ENCODE results near the gene SPAG7. TPM values are rescaled to one million over a fixed set of nuclear protein-coding genes. Genes with fewer than 3 reads are reported as not detected.

SPAG7 gene
- total and polyA plus RNA-seq, 2 of the 8 experiments (the other 6 are each of a cell fraction or from before 2014, with no cell fraction given) = 74.2 to 81.9 TPM

DNA sequence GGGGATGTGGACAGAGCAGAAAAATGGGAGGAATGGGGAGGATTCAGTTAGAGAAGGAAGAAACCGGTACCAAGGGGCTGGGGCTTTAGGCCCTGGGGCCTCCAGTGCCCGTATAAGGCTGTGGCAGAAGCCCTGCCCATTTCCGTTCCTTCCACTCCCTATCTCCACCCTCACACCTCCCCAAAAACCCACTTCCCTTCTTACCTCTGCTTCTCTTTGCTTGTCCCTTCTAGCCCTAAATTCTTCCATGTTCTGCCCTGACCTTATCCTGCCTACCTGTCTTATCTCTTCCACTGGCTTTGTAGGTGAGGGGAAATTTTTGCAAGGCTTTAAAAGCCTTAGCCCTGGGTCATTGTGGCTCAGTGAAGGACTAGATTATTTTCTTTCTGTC, 23.5 kb downstream of the SPAG7 start:
- Histone ChIP-seq H3K23ac (ENCODE audit: insufficient read length) (no peak overlapping the region), H3K27ac (ENCODE audit: low read depth, low read length) (0 out of 2 replicates have a peak overlapping the region, but pooled peaks have one; percentile 33), H3K9ac (replicated peaks in 1 of 4; ENCODE audit: extremely low read depth in 1 of 4, low read depth in 3 of 4, low read length in 3 of 4) (no peak overlapping the region), H2BK15ac (ENCODE audit: low read length) (no peak overlapping the region), H2BK5ac (ENCODE audit: low read depth, low read length) (no peak overlapping the region), H4K8ac (ENCODE audit: extremely low read depth, insufficient read depth, low read length) (0 out of 2 replicates have a peak overlapping the region, but pooled peaks have one; percentile 48), H3K4me3 (ENCODE audit: extremely low read depth in 1 of 4, insufficient read depth in 2 of 4, low read depth in 3 of 4, low read length in 4 of 4) (no peak overlapping the region), H2AK5ac (ENCODE audit: low read depth, low read length) (no peak overlapping the region), H3K9me3 (ENCODE audit: insufficient read depth in 2 of 2, low read depth in 1 of 2, low read length in 1 of 2) (no peaks in the 10 kb centered on the region), H3K79me1 (ENCODE audit: low read depth, low read length) (peaks cover 3% of the 10 kb centered on the region), H3K14ac (ENCODE audit: insufficient read length) (no peak overlapping the region), H3K18ac (ENCODE audit: extremely low read depth, low read length) (no peak overlapping the region), H2BK20ac (ENCODE audit: low read length) (no peak overlapping the region), H3K4me1 (replicated peaks in 1 of 4; ENCODE audit: control insufficient read depth in 3 of 4, insufficient read depth in 4 of 4, low read length in 3 of 4) (peaks cover 3 to 10% (median 5%) of the 10 kb centered on the region in 4 experiments; a peak in 6 of 7 replicates), H4K91ac (replicated peaks; ENCODE audit: insufficient read length, low read length) (no peak overlapping the region), H3K36me3 (ENCODE audit: control insufficient read depth in 2 of 4, insufficient read depth in 4 of 4, low read length in 3 of 4) (peaks cover 8 to 42% (median 28%) of the 10 kb centered on the region in 4 experiments), H2BK120ac (replicated peaks; ENCODE audit: low read depth, low read length) (no peak overlapping the region), H3K56ac (replicated peaks; ENCODE audit: insufficient read length, low read depth, low read length) (peak overlapping the region; percentile 4), H3K23me2 (ENCODE audit: low read depth, low read length) (peaks cover 20% of the 10 kb centered on the region), H3K79me2 (ENCODE audit: control insufficient read depth in 1 of 2, insufficient read depth in 2 of 2, low read length in 2 of 2) (peaks cover 8 to 58% of the 10 kb centered on the region in 2 experiments), H2AFZ (ENCODE audit: low read length) (no peak overlapping the region), H4K5ac (ENCODE audit: insufficient read length, low read depth, low read length) (no peak overlapping the region), H3K27me3 (replicated peaks in 1 of 4; ENCODE audit: control insufficient read depth in 3 of 4, extremely low read depth in 1 of 4, insufficient read depth in 3 of 4, low read length in 3 of 4) (no peaks in the 10 kb centered on the region), H3K4ac (replicated peaks; ENCODE audit: insufficient read length, low read depth, low read length) (no peak overlapping the region), H3K4me2 (ENCODE audit: insufficient read depth in 1 of 2, low read depth in 2 of 2, low read length in 2 of 2) (no peak overlapping the region; a peak in 1 of 4 replicates), H4K20me1 (replicated peaks in 1 of 2; ENCODE audit: control insufficient read depth in 1 of 2, insufficient read depth in 2 of 2, low read length in 2 of 2) (peaks cover 16 to 23% of the 10 kb centered on the region in 2 experiments), H2BK12ac (ENCODE audit: low read depth, low read length) (no peak overlapping the region)
- ChIA-PET POLR2A (ENCODE audit: partially characterized antibody) (interaction anchor here (0.6 to 32.4 kb wide), 12 partner anchors 3 to 213 kb away, joined by 3 to 987 read pairs (median 6); partner anchors contain the start of genes ENO3, MED11, PFN1 and RNF167), CTCF (ENCODE audit: partially characterized antibody) (interaction anchor here (2.1 kb wide), 1 partner anchor 12 kb away, joined by 12 read pairs; no protein-coding TSS in a partner anchor)
- no peak for TF ChIP-seq CTBP2 (IDR thresholded peaks at IDR 0.05; ENCODE audit: borderline replicate concordance, insufficient read depth, insufficient read length, low read length)
- no peak for TF ChIP-seq MAFK (IDR thresholded peaks at IDR 0.05; ENCODE audit: low read depth, low read length)
- no peak for TF ChIP-seq KDM5A (IDR thresholded peaks at IDR 0.05; ENCODE audit: low read length)
- TF ChIP-seq, protein P1, sequence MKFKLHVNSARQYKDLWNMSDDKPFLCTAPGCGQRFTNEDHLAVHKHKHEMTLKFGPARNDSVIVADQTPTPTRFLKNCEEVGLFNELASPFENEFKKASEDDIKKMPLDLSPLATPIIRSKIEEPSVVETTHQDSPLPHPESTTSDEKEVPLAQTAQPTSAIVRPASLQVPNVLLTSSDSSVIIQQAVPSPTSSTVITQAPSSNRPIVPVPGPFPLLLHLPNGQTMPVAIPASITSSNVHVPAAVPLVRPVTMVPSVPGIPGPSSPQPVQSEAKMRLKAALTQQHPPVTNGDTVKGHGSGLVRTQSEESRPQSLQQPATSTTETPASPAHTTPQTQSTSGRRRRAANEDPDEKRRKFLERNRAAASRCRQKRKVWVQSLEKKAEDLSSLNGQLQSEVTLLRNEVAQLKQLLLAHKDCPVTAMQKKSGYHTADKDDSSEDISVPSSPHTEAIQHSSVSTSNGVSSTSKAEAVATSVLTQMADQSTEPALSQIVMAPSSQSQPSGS (IDR thresholded peaks at IDR 0.05; ENCODE audit: low read length) = no peak; the same call in 1 of the 2 replicates
- no peak for TF ChIP-seq SP2 (IDR thresholded peaks at IDR 0.05; ENCODE audit: low read length)
- TF ChIP-seq BACH1 (IDR thresholded peaks at IDR 0.05; ENCODE audit: low read length) = no peak
- TF ChIP-seq SRF (IDR thresholded peaks at IDR 0.05; ENCODE audit: low read depth, low read length) = peak; percentile 49; the same call in 1 of the 2 replicates
- TF ChIP-seq SAP30 (IDR thresholded peaks at IDR 0.05; ENCODE audit: insufficient read depth, insufficient replicate concordance, low read length) = no peak
- no peak for TF ChIP-seq SP4 (IDR thresholded peaks at IDR 0.05; ENCODE audit: low read length)
- FAIRE-seq (no peak), DNase-seq (ENCODE audit: low read depth in 1 of 2, low spot score in 2 of 2) (no peak)
- 76% methylated on average over 3 of the region's 3 CpGs; no CpG with 5 or more reads in 1 of the 2 experiments for WGBS, 2 experiments (ENCODE audit: extremely low coverage in 1 of 2, insufficient coverage in 1 of 2, insufficient read length in 1 of 2, insufficient replicate concordance in 2 of 2, low coverage in 1 of 2, low lambda C conversion rate in 2 of 2, missing lambda C conversion rate in 1 of 2)
